ENCODE data around the gene SERF2. TPM values are rescaled to one million over a fixed set of nuclear protein-coding genes. Genes with fewer than 3 reads are reported as not detected.
"Not testable (repeated sequence)": the region's sequence is repeated elsewhere in the genome, so short reads cannot be mapped to it uniquely, and the experiment has no call there.

SERF2 gene
- total RNA-seq, 1 donor from 2014 or later: 515 TPM

GRCh38 chr15:43826508-43827341 lies 34.6 kb downstream of the SERF2 start, which contains the start of gene WDR76:
Gene WDR76 (plus strand): TSS chr15:43827002. CDS start chr15:43827033, 31 bp downstream.
- peak; percentile 80 for ATAC-seq
- DNase-seq (ENCODE audit: low spot score): peak; percentile 72

- ATAC-seq: no peak
- no peak for DNase-seq (ENCODE audit: low spot score)
These were observed 36.0 kb downstream of the SERF2 start for GRCh38 chr15:43828061-43828657.

GRCh38 chr15:43829951-43830540 lies 37.9 kb downstream of the SERF2 start:
- ATAC-seq; DNase-seq (ENCODE audit: low spot score): not testable (repeated sequence)

- not testable (repeated sequence) for ATAC-seq
These were observed 38.7 kb downstream of the SERF2 start for GRCh38 chr15:43830691-43831275.

DNA sequence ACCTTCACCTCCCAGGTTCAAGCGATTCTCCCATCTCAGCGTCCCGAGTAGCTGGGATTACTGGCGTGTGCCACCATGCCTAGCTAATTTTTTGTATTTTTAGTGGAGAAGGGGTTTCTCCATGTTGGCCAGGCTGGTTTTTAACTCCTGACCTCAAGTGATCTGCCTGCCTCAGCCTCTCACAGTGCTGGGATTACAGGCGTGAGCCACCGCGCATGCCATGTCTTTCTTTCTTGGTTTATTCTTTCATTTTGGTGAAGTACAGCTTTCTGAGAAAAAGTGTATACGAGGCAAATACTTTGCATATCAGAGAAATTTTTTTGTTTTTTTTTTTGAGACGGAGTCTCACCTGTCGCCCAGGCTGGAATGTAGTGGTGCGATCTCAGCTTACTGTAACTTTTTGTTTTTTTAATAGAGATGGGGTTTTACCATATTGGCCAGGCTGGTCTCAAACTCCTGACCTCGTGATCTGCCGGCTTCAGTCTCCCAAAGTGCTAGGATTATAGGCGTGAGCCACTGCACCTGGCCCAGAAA lies 39.5 kb downstream of the SERF2 start:
- not testable (repeated sequence) for DNase-seq (ENCODE audit: low spot score)

More at GRCh38 chr15:43830691-43831275, 38.7 kb downstream of the SERF2 start:
- DNase-seq (ENCODE audit: low spot score): not testable (repeated sequence)

GRCh38 chr15:43832485-43832884 lies 40.4 kb downstream of the SERF2 start:
- DNase-seq (ENCODE audit: low spot score); ATAC-seq: not testable (repeated sequence)

More for the DNA sequence above, 39.5 kb downstream of the SERF2 start:
- ATAC-seq: not testable (repeated sequence)

DNA sequence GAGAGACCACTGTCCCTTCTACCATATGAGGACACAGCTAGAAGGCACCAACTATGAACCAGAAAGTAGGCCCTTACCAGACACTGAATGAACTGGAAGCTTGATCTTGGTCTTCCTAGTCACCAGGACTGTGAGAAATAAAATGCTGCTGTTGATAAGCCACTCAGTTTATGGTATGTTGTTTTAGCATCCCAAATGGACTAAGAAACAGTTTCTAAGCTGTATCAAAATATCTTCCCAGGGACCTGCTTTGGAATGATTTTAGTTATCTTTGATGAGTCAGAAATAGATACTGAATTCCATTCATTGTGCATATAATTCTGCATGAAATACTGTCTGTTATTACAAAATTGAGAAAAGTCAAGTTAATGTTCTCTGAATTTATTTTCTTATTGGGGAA lies 53.3 kb downstream of the SERF2 start:
- no peak for ATAC-seq

More for the DNA sequence above, 53.3 kb downstream of the SERF2 start:
- no peak for DNase-seq (ENCODE audit: low spot score)

Other genes with a start within 250 kb of the SERF2 start
- 20.6 TPM for gene PPIP5K1, start 202.1 kb upstream of the SERF2 start, total RNA-seq
- gene CKMT1B, start 198.3 kb upstream of the SERF2 start, total RNA-seq: 0.55 TPM
- 0.53 TPM for gene STRC, start 173.5 kb upstream of the SERF2 start, total RNA-seq
- 1.8 TPM for gene CATSPER2, start 143.5 kb upstream of the SERF2 start, total RNA-seq
- gene CKMT1A, start 98.5 kb upstream of the SERF2 start, total RNA-seq: not detected
- 425 TPM for gene PDIA3, start 45.9 kb upstream of the SERF2 start, total RNA-seq
- gene ELL3, start 15.4 kb upstream of the SERF2 start, total RNA-seq: 2.4 TPM
- 0.18 TPM for gene SERINC4, start 7.9 kb downstream of the SERF2 start, total RNA-seq
- gene HYPK, start 8.3 kb downstream of the SERF2 start, total RNA-seq: 8.6 TPM
- 7.0 TPM for gene MFAP1, start 32.4 kb downstream of the SERF2 start, total RNA-seq
- 0.86 TPM for gene WDR76, start 34.7 kb downstream of the SERF2 start, total RNA-seq